HCT116 (cell line): ENCODE data around the gene USP3. TPM values are rescaled to one million over a fixed set of nuclear protein-coding genes. Genes with fewer than 3 reads are reported as not detected.

Experiments used
- ATAC-seq: fragments of 200-7000 bp; cut with Tn5 transposase; 2 replicates; pipeline ENCODE4 v1.9.1; 2020; ENCODE audit warnings: mild to moderate bottlenecking, moderate library complexity
- BruUV-seq: library from RNA; stranded (reverse); fragments of 400-500 nt; replicated peaks from 2 replicates; lab custom pipeline; 2021; lab: Mats Ljungman, UMichigan
- CTCF ChIA-PET: fragments of 300-600 bp; sonication (Branson Sonifier 250); formaldehyde crosslinking; loops from one replicate; lab custom pipeline; 2021; ENCODE audit warnings: antibody characterized with exemption; lab: Charles Lee
- POLR2A ChIA-PET: fragments of 300-600, 350-600 bp; sonication (Branson Sonifier 250); formaldehyde crosslinking; loops from one replicate; lab custom pipeline; 2021; ENCODE audit warnings: antibody characterized with exemption; lab: Charles Lee
- RAD21 ChIA-PET, 2 experiments: fragments of 300-600 bp; sonication (Branson Sonifier 250); formaldehyde crosslinking; loops; one replicate each; lab custom pipeline; 2023; ENCODE audit warnings: low total read pairs in 2 of 2; ENCODE audit not compliant: uncharacterized antibody in 2 of 2, unreplicated experiment in 2 of 2, low non-redundant PET in 1 of 2; lab: Charles Lee
- DNase-seq: peaks from one replicate; pipeline ENCODE4 v3.0.0-alpha.2; 2010; ENCODE audit warnings: low read depth, low spot score
- H2AFZ ChIP-seq: fragments of 200-600 bp; shearing (Covaris generic), sonication (generic); 2 replicates; pipeline ENCODE4 v1.6.1; 2017; ENCODE audit warnings: low read depth, mixed run types, mixed read lengths, antibody characterized with exemption, low read length; ENCODE audit not compliant: poor library complexity, severe bottlenecking
- H3K27ac ChIP-seq: 2 replicates; pipeline ENCODE4 v1.5.1; 2012; ENCODE audit warnings: low read depth, low read length
- H3K27me3 ChIP-seq: fragments of 200-600 bp; sonication (generic); 2 replicates; pipeline ENCODE4 v1.6.1; 2016; ENCODE audit warnings: mixed run types, low read length, mixed read lengths; ENCODE audit not compliant: insufficient read depth
- H3K36me3 ChIP-seq, 2 experiments: fragments of 200-500 bp in 1 of 2; fragments of 200-600 bp in 1 of 2; sonication (Bioruptor generic) in 1 of 2; sonication (generic) in 1 of 2; 2 replicates each; pipeline versions ENCODE4 v1.5.1 to v1.6.1; 2014 to 2016; ENCODE audit warnings: low read length in 2 of 2, inconsistent platforms in 1 of 2, mixed read lengths in 1 of 2, mixed run types in 1 of 2; ENCODE audit not compliant: insufficient read depth in 2 of 2, control insufficient read depth in 1 of 2
- H3K4me1 ChIP-seq, 2 experiments: fragments of 200-600 bp in 1 of 2; sonication (generic) in 1 of 2; 2 replicates each; pipeline versions ENCODE4 v1.5.1 to v1.6.1; 2012 to 2017; ENCODE audit warnings: low read length in 2 of 2, inconsistent platforms in 1 of 2, mild to moderate bottlenecking in 1 of 2, mixed read lengths in 1 of 2, mixed run types in 1 of 2, moderate library complexity in 1 of 2; ENCODE audit not compliant: insufficient read depth in 2 of 2, control insufficient read depth in 1 of 2
- H3K4me2 ChIP-seq: fragments of 200-600 bp; sonication (generic); 2 replicates; pipeline ENCODE4 v1.6.1; 2017; ENCODE audit warnings: mixed run types, low read length, mixed read lengths
- H3K4me3 ChIP-seq, 2 experiments: fragments of 200-600 bp in 1 of 2; sonication (generic) in 1 of 2; replicated peaks in 1 of 2; 2 replicates each; pipeline ENCODE4 v1.5.1; 2011 to 2016; ENCODE audit warnings: low read length in 2 of 2, control low read depth in 1 of 2, low read depth in 1 of 2, mild to moderate bottlenecking in 1 of 2, mixed read lengths in 1 of 2, mixed run types in 1 of 2
- H3K79me2 ChIP-seq: fragments of 200-600 bp; sonication (generic); 2 replicates; pipeline ENCODE4 v1.6.1; 2017; ENCODE audit warnings: mild to moderate bottlenecking, mixed run types, low read length, moderate library complexity, mixed read lengths; ENCODE audit not compliant: insufficient read depth
- H3K9ac ChIP-seq: fragments of 200-600 bp; sonication (generic); 2 replicates; pipeline ENCODE4 v1.6.1; 2016; ENCODE audit warnings: low read length, mixed read lengths
- H3K9me2 ChIP-seq: fragments of 200-600 bp; sonication (generic), shearing (Covaris generic); 2 replicates; pipeline ENCODE4 v1.6.1; 2017; ENCODE audit warnings: mixed run types, mild to moderate bottlenecking, moderate library complexity; ENCODE audit not compliant: insufficient read depth
- H3K9me3 ChIP-seq, 2 experiments: fragments of 200-500 bp in 1 of 2; fragments of 200-600 bp in 1 of 2; sonication (Bioruptor generic) in 1 of 2; sonication (generic) in 1 of 2; 2 replicates each; pipeline ENCODE4 v1.6.1; 2014 to 2017; ENCODE audit warnings: low read length in 2 of 2, mixed read lengths in 2 of 2, inconsistent platforms in 1 of 2, low read depth in 1 of 2, mild to moderate bottlenecking in 1 of 2, mixed run types in 1 of 2, moderate library complexity in 1 of 2; ENCODE audit not compliant: control insufficient read depth in 1 of 2, insufficient read depth in 1 of 2
- H4K20me1 ChIP-seq: fragments of 200-600 bp; sonication (generic), shearing (Covaris generic); 2 replicates; pipeline ENCODE4 v1.6.1; 2017; ENCODE audit warnings: mixed run types, mild to moderate bottlenecking, moderate library complexity; ENCODE audit not compliant: insufficient read depth
- ATF3 ChIP-seq: IDR thresholded peaks from 2 replicates; pipeline ENCODE4 v1.6.1; 2012
- EGR1 ChIP-seq: IDR thresholded peaks from 2 replicates; pipeline ENCODE4 v1.6.1; 2012; ENCODE audit warnings: low read depth
- ELF1 ChIP-seq: IDR thresholded peaks from 2 replicates; pipeline ENCODE4 v1.6.1; 2012; ENCODE audit warnings: low read depth, borderline replicate concordance
- JUND ChIP-seq: IDR thresholded peaks from 2 replicates; pipeline ENCODE4 v1.6.1; 2012
- MAX ChIP-seq: IDR thresholded peaks from 2 replicates; pipeline ENCODE4 v1.6.1; 2012
- YY1 ChIP-seq: IDR thresholded peaks from 2 replicates; pipeline ENCODE4 v1.6.1; 2011; ENCODE audit warnings: low read length, low read depth, moderate library complexity, mild to moderate bottlenecking; ENCODE audit not compliant: insufficient replicate concordance; ENCODE audit errors: extremely low read depth
- ZBTB33 ChIP-seq: IDR thresholded peaks from 2 replicates; pipeline ENCODE4 v1.6.1; 2011; ENCODE audit warnings: mild to moderate bottlenecking, low read length, moderate library complexity; ENCODE audit not compliant: insufficient replicate concordance; ENCODE audit errors: extremely low read depth
- ZFX ChIP-seq: fragments of 450-650 bp; IDR thresholded peaks from 2 replicates; pipeline ENCODE4 v1.6.1; 2017
- intact Hi-C: fragments of 100-400 bp; cut with micrococcal nuclease; formaldehyde crosslinking; loops from 2 replicates; pipeline ENCODE4 v1.10.0; 2022
- total RNA-seq: library from RNA; stranded (reverse); gene quantifications from one replicate; pipeline ENCODE4 v1.2.1, GENCODE V29; 2021; ENCODE audit not compliant: unreplicated experiment

Gene USP3
- total RNA-seq, 1 experiment from 2014 or later: 61.6 TPM

GRCh38 chr15:63506537-63507035 is 2.2 kb downstream of the USP3 start:
- no peaks in the 10 kb centered on the region for H3K27me3 ChIP-seq
- H4K20me1 ChIP-seq: peaks cover 46% of the 10 kb centered on the region
- no TSS peak for BruUV-seq
- peaks cover 71% of the 10 kb centered on the region for H3K79me2 ChIP-seq
- H3K27ac ChIP-seq: no peak overlapping the region
- no peaks in the 10 kb centered on the region for H3K9me3 ChIP-seq
- peaks cover 38 to 65% of the 10 kb centered on the region in 2 experiments for H3K4me1 ChIP-seq
- no peak for ATAC-seq
- H3K9me2 ChIP-seq: no peaks in the 10 kb centered on the region
- RAD21 ChIA-PET: no interaction called here
- peak overlapping the region in 1 of 2 experiments; percentile 78; a peak in 1 of 4 replicates for H3K4me3 ChIP-seq
- no peak for DNase-seq
- TF ChIP-seq MAX (no peak), ELF1 (no peak), ZBTB33 (no peak), JUND (no peak), YY1 (no peak), EGR1 (no peak), ATF3 (no peak), ZFX (no peak)
- TF ChIP-seq, all 23 proteins: peak for 0
- CTCF ChIA-PET: interaction anchor here (2.1 kb wide), 1 partner anchor 19 kb away, joined by 5 read pairs; no protein-coding TSS in a partner anchor
- peak overlapping the region; percentile 85 for H3K4me2 ChIP-seq
- intact Hi-C loops: no loop called here
- H3K36me3 ChIP-seq: no peaks in the 10 kb centered on the region
- H3K9ac ChIP-seq: no peak overlapping the region
- POLR2A ChIA-PET: interaction anchor here (1.9 kb wide), 1 partner anchor 8 kb away, joined by 6 read pairs; no protein-coding TSS in a partner anchor
- no peak overlapping the region for H2AFZ ChIP-seq
